Mucosa of descending colon (tissue), 3 donors: ENCODE results near the gene LAMA3. TPM values are rescaled to one million over a fixed set of nuclear protein-coding genes. Genes with fewer than 3 reads are reported as not detected.
"Not testable (repeated sequence)": the region's sequence is repeated elsewhere in the genome, so short reads cannot be mapped to it uniquely, and the experiment has no call there.

ENCODE experiments used
- ATAC-seq: fragments of 200-7000 bp; cut with Tn5 transposase; one replicate; pipeline ENCODE4 v1.9.1; 2020; ENCODE audit warnings: mild to moderate bottlenecking, moderate library complexity
- DNase-seq, 3 donors: peaks; one replicate each; pipeline ENCODE4 v3.0.0-alpha.2; 2020
- H3K36me3 ChIP-seq: fragments of 200-600 bp; one replicate; pipeline ENCODE4 v1.8.0; 2021; ENCODE audit warnings: low read depth, mild to moderate bottlenecking
- H3K4me1 ChIP-seq: fragments of 200-600 bp; one replicate; pipeline ENCODE4 v1.8.0; 2021; ENCODE audit warnings: low read depth, mild to moderate bottlenecking
- H3K4me3 ChIP-seq: fragments of 200-600 bp; one replicate; pipeline ENCODE4 v1.8.0; 2021; ENCODE audit warnings: mild to moderate bottlenecking
- H3K9me3 ChIP-seq: fragments of 200-600 bp; one replicate; pipeline ENCODE4 v1.8.0; 2021; ENCODE audit warnings: mild to moderate bottlenecking
- CTCF ChIP-seq: fragments of 200-600 bp; IDR thresholded peaks from one replicate; pipeline ENCODE4 v1.8.0; 2022; ENCODE audit warnings: antibody characterized with exemption, mild to moderate bottlenecking
- intact Hi-C, 2 donors: fragments of 100-400 bp; cut with DNase I in 1 of 2; cut with micrococcal nuclease in 1 of 2; formaldehyde crosslinking; loops; one replicate each; pipeline versions ENCODE4 v1.11.0 to v1.11.1; 2022; cut with DNase I, micrococcal nuclease
- total RNA-seq, 3 donors: library from RNA; stranded (reverse); fragmentation: NEBNext Ultra II Directional in 2 of 3; extraction: Animal tissue kit (Norgen Biotek cat#: 25700) in 2 of 3; gene quantifications; one replicate each; pipeline versions ENCODE4 v1.2.1 to v1.2.4, GENCODE V29; 2021 to 2023
- donor health status: DM: no; HTN: no; CAD: no; lungs with moderate emphysema.
- donor health status: DM: no; HTN: no; CAD: no.
- donor health status: DM: no; HTN: yes; CAD: no.

Gene LAMA3
- total RNA-seq, 3 donors from 2014 or later: 29.0 to 62.0 (median 49.0) TPM

DNA sequence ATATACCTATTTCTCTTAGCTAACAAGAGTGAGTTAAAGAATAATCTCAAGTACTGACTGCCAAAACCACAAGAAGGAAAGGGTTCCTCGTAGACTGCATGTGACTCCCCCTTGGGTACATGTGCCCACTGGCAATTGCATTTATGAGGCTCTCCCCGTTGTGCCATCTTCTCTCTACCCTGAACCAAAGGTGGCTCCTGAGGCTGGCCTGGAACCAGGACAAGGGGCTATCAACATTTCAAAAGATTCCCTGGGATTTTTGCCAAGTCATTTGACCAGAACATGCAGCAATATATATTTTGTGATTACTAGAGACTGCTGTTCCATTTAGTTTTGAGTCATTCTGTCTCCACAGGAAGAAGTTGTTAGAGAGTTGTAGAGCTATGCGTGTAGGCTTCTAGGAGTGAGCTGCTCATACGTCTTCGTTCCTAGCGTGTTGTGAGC, 45.8 kb downstream of the LAMA3 start:
- Histone ChIP-seq H3K9me3 (no peaks in the 10 kb centered on the region), H3K36me3 (no peaks in the 10 kb centered on the region), H3K4me1 (peaks cover 10% of the 10 kb centered on the region), H3K4me3 (no peak overlapping the region)
- peak in 1 of 3 donors; percentile 29 for DNase-seq
- ATAC-seq: peak; percentile 75
- intact Hi-C loops: no loop called here
- TF ChIP-seq CTCF: no peak

DNA sequence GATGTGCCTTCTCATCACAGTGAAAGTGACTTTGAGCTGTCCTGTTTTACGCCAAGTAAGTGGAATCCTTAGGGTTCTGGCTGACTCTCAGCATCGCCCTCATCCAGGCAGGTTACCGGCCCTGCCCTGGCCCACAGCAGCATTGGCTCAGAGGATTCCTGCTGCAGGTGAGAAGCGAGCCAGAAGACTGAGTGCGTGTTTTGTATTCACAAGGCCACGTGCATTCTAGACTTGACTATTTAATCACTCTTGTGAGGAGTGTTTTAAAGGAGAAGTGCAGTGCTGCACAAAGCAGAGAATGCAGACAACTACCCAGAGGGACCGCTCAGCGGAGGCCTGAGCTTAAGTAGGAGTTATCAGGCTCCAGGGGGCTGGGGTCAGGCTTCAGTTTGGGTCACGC, 48.3 kb downstream of the LAMA3 start:
- no peak for ATAC-seq
- H3K4me3 ChIP-seq: no peak overlapping the region
- H3K4me1 ChIP-seq: peaks cover 10% of the 10 kb centered on the region
- intact Hi-C loops: no loop called here
- DNase-seq: no peak
- H3K9me3 ChIP-seq: no peaks in the 10 kb centered on the region
- no peak for TF ChIP-seq CTCF
- H3K36me3 ChIP-seq: no peaks in the 10 kb centered on the region

GRCh38 chr18:23738151-23738550, 48.9 kb downstream of the LAMA3 start:
- H3K4me3 ChIP-seq: no peak overlapping the region
- TF ChIP-seq CTCF: no peak
- DNase-seq (no peak), ATAC-seq (no peak)
- H3K36me3 ChIP-seq: no peaks in the 10 kb centered on the region
- H3K9me3 ChIP-seq: no peaks in the 10 kb centered on the region
- intact Hi-C loops: no loop called here
- H3K4me1 ChIP-seq: peaks cover 10% of the 10 kb centered on the region

- Histone ChIP-seq H3K4me1 (peaks cover 10% of the 10 kb centered on the region), H3K9me3 (no peaks in the 10 kb centered on the region), H3K36me3 (no peaks in the 10 kb centered on the region), H3K4me3 (no peak overlapping the region)
- no peak for DNase-seq
- no peak for TF ChIP-seq CTCF
- intact Hi-C loops: no loop called here
- no peak for ATAC-seq
These were observed 49.3 kb downstream of the LAMA3 start for GRCh38 chr18:23738575-23738974.

- peaks cover 5% of the 10 kb centered on the region for H3K4me1 ChIP-seq
- intact Hi-C loops: no loop called here
- peak in 1 of 3 donors; percentile 49 for DNase-seq
- no peaks in the 10 kb centered on the region for H3K36me3 ChIP-seq
- H3K4me3 ChIP-seq: no peak overlapping the region
- no peaks in the 10 kb centered on the region for H3K9me3 ChIP-seq
- ATAC-seq: peak; percentile 77
- no peak for TF ChIP-seq CTCF
These were observed 51.0 kb downstream of the LAMA3 start for GRCh38 chr18:23740105-23740830.

GRCh38 chr18:23741967-23742366, 52.7 kb downstream of the LAMA3 start:
- intact Hi-C loops: not testable (repeated sequence)

More at GRCh38 chr18:23741967-23742366, 52.7 kb downstream of the LAMA3 start:
- not testable (repeated sequence) for H3K9me3 ChIP-seq, H3K36me3 ChIP-seq, DNase-seq, H3K4me1 ChIP-seq, H3K4me3 ChIP-seq, ATAC-seq
